Loucy (cell line): ENCODE results near the gene MRPL36.

Source experiments
- H2AFZ ChIP-seq: fragments of 200-600 bp; sonication (generic); 2 replicates; pipeline ENCODE4 v1.6.0; 2016; ENCODE audit warnings: antibody characterized with exemption, mild to moderate bottlenecking, low read length, moderate library complexity
- H3F3A ChIP-seq: fragments of 200-600 bp; 2 replicates; pipeline ENCODE4 v1.6.0; 2016; ENCODE audit warnings: antibody characterized with exemption, low read depth, mild to moderate bottlenecking
- H3K27me3 ChIP-seq: fragments of 200-600 bp; sonication (generic); 2 replicates; pipeline ENCODE4 v1.6.1; 2014; ENCODE audit warnings: low read length, mild to moderate bottlenecking; ENCODE audit not compliant: insufficient read depth, poor library complexity, severe bottlenecking
- H3K36me3 ChIP-seq: fragments of 200-600 bp; sonication (generic); 2 replicates; pipeline ENCODE4 v1.6.1; 2016; ENCODE audit warnings: low read length; ENCODE audit not compliant: insufficient read depth
- H3K4me1 ChIP-seq: fragments of 200-600 bp; sonication (generic); 2 replicates; pipeline ENCODE4 v1.5.1; 2014; ENCODE audit warnings: low read length, mild to moderate bottlenecking; ENCODE audit not compliant: insufficient read depth, poor library complexity, severe bottlenecking
- H3K4me2 ChIP-seq: fragments of 200-600 bp; sonication (generic); 2 replicates; pipeline ENCODE4 v1.6.0; 2014; ENCODE audit warnings: antibody characterized with exemption, low read length, low read depth, mild to moderate bottlenecking; ENCODE audit not compliant: poor library complexity, severe bottlenecking
- H3K4me3 ChIP-seq: fragments of 200-600 bp; sonication (generic); 2 replicates; pipeline ENCODE4 v1.5.1; 2014; ENCODE audit warnings: low read length, mild to moderate bottlenecking, mixed read lengths; ENCODE audit not compliant: poor library complexity, severe bottlenecking
- H3K79me2 ChIP-seq: fragments of 200-600 bp; sonication (generic); 2 replicates; pipeline ENCODE4 v1.6.1; 2014; ENCODE audit warnings: low read length; ENCODE audit not compliant: insufficient read depth
- H3K9ac ChIP-seq: fragments of 200-600 bp; sonication (generic); 2 replicates; pipeline ENCODE4 v1.6.0; 2014; ENCODE audit warnings: mild to moderate bottlenecking, low read depth, low read length, moderate library complexity; ENCODE audit not compliant: poor library complexity, severe bottlenecking
- H3K9me2 ChIP-seq: fragments of 200-600 bp; sonication (generic); replicated peaks from 2 replicates; pipeline ENCODE4 v1.6.1; 2016; ENCODE audit warnings: low read depth, low read length, mixed read lengths
- H3K9me3 ChIP-seq: fragments of 200-600 bp; sonication (generic); 2 replicates; pipeline ENCODE4 v1.6.1; 2014; ENCODE audit warnings: mild to moderate bottlenecking, antibody characterized with exemption, low read length, low read depth; ENCODE audit not compliant: insufficient read depth
- H4K20me1 ChIP-seq: fragments of 200-600 bp; sonication (generic); 2 replicates; pipeline ENCODE4 v1.6.0; 2014; ENCODE audit warnings: antibody characterized with exemption, low read length, mild to moderate bottlenecking; ENCODE audit not compliant: insufficient read depth, poor library complexity, severe bottlenecking
- EZH2phosphoT487 ChIP-seq: fragments of 200-600 bp; IDR thresholded peaks from 2 replicates; pipeline ENCODE4 v1.6.1; 2018; ENCODE audit warnings: antibody characterized with exemption, mild to moderate bottlenecking, moderate library complexity, borderline replicate concordance
- TF ChIP-seq, protein P1 (sequence below): fragments of 200-600 bp; sonication (generic); conservative IDR thresholded peaks from 2 replicates; pipeline ENCODE4 v1.5.1; 2014; ENCODE audit warnings: mild to moderate bottlenecking, antibody characterized with exemption, low read length

Gene MRPL36

DNA sequence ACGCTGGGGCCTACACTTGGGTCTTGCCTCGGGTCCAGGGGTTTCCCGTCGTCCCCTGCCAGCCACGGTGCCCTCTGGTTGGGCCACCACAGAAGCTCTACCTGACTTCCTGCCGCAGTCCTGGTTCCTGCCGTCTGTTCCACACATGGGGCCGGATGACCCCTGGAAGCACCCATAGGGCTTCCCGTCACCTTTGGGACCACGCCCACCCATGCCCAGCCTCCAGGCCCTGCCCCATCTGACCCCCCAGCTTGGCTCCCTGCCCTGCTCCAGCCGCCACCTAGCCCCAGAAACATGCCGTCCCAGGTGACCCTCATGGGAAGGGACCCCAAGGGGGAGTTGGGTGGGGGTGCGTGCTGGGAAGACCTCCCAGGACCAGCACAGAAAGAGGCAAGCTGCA is 13.7 kb downstream of the MRPL36 start:
- H3K79me2 ChIP-seq, result no peaks in the 10 kb centered on the region
- H3K4me2 ChIP-seq, result no peak overlapping the region
- H3K36me3 ChIP-seq, result no peaks in the 10 kb centered on the region
- H3K9ac ChIP-seq, result no peak overlapping the region
- no peak overlapping the region for H2AFZ ChIP-seq
- TF ChIP-seq, protein P1, sequence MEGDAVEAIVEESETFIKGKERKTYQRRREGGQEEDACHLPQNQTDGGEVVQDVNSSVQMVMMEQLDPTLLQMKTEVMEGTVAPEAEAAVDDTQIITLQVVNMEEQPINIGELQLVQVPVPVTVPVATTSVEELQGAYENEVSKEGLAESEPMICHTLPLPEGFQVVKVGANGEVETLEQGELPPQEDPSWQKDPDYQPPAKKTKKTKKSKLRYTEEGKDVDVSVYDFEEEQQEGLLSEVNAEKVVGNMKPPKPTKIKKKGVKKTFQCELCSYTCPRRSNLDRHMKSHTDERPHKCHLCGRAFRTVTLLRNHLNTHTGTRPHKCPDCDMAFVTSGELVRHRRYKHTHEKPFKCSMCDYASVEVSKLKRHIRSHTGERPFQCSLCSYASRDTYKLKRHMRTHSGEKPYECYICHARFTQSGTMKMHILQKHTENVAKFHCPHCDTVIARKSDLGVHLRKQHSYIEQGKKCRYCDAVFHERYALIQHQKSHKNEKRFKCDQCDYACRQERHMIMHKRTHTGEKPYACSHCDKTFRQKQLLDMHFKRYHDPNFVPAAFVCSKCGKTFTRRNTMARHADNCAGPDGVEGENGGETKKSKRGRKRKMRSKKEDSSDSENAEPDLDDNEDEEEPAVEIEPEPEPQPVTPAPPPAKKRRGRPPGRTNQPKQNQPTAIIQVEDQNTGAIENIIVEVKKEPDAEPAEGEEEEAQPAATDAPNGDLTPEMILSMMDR, result no peak
- TF ChIP-seq EZH2phosphoT487, result no peak
- H3K4me1 ChIP-seq, result peaks cover 10% of the 10 kb centered on the region
- no peaks in the 10 kb centered on the region for H3F3A ChIP-seq
- no peaks in the 10 kb centered on the region for H4K20me1 ChIP-seq
- no peak overlapping the region for H3K4me3 ChIP-seq
- H3K9me2 ChIP-seq, result no peaks in the 10 kb centered on the region
- H3K27me3 ChIP-seq, result no peaks in the 10 kb centered on the region
- no peaks in the 10 kb centered on the region for H3K9me3 ChIP-seq

DNA sequence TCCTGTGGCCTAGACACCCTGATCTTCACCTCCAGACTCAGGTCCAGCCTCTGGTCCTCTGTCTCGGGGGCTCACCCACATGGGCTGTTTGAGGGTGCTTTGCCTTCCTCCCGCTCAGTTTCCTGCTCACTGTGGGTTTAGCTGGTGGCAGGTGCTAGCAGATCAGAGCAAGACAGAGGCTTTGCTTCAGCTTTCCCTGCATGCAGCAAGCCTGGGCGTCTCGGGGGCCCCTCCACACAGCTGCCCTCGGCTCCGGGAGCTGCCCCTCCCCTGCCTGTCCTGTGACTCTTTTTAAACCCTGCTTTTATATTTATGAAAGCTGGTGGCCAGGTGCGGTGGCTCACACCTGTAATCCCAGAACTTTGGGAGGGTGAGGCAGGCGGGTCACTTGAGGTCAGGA is 14.6 kb downstream of the MRPL36 start:
- H3F3A ChIP-seq, result no peaks in the 10 kb centered on the region
- no peak overlapping the region for H3K4me2 ChIP-seq
- no peaks in the 10 kb centered on the region for H3K27me3 ChIP-seq
- TF ChIP-seq EZH2phosphoT487, result no peak
- TF ChIP-seq, protein P1, result no peak
- no peak overlapping the region for H3K4me3 ChIP-seq
- no peaks in the 10 kb centered on the region for H3K36me3 ChIP-seq
- no peaks in the 10 kb centered on the region for H3K9me2 ChIP-seq
- H3K9me3 ChIP-seq, result no peaks in the 10 kb centered on the region
- no peak overlapping the region for H3K9ac ChIP-seq
- peaks cover 6% of the 10 kb centered on the region for H3K4me1 ChIP-seq
- H2AFZ ChIP-seq, result no peak overlapping the region
- no peaks in the 10 kb centered on the region for H3K79me2 ChIP-seq
- H4K20me1 ChIP-seq, result no peaks in the 10 kb centered on the region

DNA sequence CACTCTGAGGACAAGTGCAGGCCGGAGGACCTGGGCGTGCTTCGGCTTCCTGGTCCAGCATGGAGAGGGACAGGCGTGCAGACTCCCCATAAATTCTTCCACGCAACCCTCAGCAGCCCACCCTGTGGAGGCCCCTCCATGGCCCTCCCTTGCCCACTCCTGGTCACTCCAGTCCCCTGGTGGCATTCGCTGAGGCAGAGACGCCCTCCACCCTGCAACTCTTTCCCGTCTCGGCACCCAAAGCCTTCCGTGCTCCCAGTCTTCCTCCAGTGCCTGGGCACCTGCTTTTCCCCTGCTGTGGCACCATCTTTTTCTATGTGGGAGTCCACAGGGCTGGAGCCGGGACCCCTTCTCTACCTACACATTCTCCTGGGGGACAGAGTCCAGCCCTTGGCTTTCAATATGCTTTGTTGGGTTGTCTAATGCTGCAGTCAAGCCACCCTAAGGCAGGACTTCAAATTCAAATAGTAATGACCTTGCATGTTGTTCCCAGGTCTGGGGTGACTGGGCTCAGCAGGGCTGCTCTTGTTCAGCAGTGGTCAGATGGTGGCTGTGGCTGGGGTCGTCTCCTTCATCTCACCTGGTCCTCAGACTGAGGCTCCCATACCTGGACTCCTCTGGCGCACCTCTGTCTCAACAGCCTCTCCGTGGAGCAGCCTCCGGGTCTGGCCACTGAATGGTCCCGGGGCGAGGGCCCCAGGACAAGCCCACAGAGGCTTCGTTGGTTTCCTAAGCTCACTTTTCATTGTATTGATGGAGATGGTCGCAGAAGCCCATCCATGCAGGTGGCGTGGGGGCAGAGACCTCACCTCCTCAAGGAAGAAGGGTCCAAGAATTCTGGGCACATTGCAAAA is 15.2 kb downstream of the MRPL36 start:
- Histone ChIP-seq H3K9me2 (no peaks in the 10 kb centered on the region), H3K27me3 (no peaks in the 10 kb centered on the region), H3F3A (no peaks in the 10 kb centered on the region), H3K4me3 (no peak overlapping the region), H3K36me3 (no peaks in the 10 kb centered on the region), H3K9ac (no peak overlapping the region), H4K20me1 (no peaks in the 10 kb centered on the region), H3K79me2 (no peaks in the 10 kb centered on the region), H3K9me3 (no peaks in the 10 kb centered on the region), H2AFZ (no peak overlapping the region), H3K4me1 (no peaks in the 10 kb centered on the region), H3K4me2 (no peak overlapping the region)
- no peak for TF ChIP-seq EZH2phosphoT487
- TF ChIP-seq, protein P1, result no peak
